ENCODE data around the gene MTG1.
A peak's percentile ranks its signal among the peaks of the same experiment; 100 is the strongest.

Gene MTG1, protein sequence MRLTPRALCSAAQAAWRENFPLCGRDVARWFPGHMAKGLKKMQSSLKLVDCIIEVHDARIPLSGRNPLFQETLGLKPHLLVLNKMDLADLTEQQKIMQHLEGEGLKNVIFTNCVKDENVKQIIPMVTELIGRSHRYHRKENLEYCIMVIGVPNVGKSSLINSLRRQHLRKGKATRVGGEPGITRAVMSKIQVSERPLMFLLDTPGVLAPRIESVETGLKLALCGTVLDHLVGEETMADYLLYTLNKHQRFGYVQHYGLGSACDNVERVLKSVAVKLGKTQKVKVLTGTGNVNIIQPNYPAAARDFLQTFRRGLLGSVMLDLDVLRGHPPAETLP

DNA sequence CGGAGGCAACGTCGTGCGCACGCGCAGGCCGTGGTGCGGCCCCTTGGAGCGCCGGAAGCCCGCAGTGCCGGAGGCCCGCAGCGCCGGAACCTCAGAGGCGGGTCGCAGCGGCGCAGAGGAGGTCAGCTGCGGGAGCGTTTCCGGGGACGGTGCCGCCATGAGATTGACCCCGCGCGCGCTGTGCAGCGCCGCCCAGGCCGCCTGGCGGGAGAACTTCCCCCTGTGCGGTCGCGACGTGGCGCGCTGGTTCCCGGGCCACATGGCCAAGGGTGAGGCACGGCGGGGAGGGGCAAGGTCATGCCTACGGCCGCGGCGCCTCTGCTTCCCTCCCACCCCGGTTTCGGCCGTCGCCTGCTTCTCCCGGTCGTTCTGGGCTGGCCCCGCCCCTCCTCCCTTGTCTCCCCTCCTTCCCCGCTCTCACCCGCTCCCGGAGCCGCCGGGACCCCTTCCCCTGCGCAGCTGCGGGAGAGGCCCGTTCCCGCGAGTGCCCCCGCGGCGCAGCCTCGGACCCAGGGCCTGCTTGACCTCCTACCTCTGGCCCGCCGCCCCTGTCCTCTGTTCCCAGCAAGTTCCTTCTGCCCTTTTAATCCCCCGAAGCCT lies at the start of gene MTG1:
Gene MTG1, plus strand, starts transcription at position 94 of the 600 bp plus-strand sequence. Its CDS starts 64 bp downstream, at position 158.
- DNase-seq = peak; percentile 90

DNA sequence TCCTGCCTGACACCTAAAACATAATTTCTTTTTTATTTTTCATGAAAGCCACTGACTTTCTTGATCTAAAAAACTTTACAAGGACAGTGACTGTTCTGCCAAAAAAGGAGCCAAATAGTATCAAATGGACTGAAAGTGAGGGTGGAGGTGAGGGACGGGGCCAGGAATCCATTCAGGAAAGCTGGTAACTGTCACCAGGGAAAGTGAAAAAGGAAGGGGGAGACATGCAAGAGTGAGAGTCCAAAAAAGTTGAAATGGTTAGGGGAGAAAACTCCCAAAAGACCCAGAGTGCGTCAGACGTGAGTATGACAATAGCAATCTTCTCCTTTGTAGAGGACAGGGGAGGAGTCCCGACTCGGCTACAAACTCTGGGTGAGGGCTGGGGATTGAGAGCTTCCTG lies 49.7 kb upstream of the MTG1 start:
- no peak for DNase-seq

DNA sequence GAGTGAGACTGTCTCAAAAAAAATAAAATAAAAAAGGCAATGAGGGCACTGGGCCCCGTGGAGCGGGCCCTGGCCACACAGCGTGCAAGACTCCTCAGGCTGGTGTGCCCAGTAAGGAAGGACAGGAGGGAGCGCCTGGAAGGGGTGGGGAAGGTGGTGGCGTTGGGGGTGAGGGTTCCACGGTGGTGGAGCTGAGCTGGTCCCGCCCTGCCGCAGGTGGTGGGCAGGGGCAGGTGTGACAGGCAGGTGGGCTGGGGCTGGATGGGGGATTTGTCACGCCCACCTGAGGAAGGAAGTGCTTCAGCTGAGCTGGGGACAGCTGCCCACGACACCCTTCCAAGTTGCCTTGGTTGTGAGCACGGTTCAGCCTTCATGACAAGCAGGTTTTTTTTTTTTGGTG lies 47.5 kb upstream of the MTG1 start:
- DNase-seq = no peak

DNA sequence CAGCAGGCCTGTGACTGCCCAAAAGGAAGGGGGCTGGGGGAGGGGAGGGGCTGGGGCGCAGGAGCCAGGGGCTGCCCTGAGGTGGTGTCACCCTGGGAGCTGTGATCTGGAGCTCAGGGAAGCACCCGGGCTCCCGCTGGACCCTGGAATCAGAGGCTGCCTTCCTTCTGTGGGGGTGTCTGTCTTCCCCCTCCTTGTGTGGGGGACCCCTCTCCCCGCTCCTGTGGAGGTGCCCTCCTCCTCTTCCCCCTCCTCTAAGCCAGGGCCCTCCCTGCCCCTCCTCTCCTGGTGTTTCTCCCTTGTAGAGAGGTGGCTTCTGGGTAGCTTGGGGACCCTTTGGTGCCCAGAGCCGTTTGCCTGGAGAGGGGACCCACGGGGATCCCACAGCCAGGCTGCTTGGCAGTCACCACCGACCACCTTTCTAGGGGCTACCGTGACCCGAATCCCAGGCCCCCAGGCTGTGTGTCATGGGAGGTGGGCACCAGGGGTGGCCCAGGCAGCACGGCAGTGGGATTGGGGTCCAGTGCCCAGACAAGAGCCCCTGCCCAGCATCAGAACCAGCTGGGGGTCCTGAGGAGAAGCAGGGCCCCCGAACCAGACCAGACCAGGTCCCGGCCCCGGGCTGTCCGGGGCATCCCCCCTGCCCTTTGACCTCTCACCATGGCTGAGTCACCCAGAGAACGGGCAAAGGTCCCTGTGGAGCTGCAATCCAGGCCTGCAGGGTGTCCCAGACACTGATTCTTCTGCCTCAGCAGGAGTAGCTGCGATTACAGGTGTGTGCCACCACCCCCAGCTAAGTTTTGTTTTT lies 46.0 kb upstream of the MTG1 start:
- no peak for DNase-seq

DNA sequence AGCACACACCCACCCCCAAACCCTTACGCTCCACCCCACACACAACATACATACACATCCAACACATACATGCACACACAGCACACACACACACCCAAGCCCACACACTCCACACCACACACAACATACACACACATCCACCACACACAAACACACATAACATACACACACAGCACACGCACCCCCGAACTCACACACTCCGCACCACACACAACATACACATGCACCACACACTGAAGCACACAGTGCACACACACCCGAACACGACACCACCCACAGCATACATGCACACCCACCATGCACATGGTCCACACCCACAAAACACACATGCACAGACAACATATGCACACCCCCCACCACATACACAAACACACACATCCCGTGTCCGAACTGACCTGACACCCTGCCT lies 44.8 kb upstream of the MTG1 start:
- DNase-seq = no peak

DNA sequence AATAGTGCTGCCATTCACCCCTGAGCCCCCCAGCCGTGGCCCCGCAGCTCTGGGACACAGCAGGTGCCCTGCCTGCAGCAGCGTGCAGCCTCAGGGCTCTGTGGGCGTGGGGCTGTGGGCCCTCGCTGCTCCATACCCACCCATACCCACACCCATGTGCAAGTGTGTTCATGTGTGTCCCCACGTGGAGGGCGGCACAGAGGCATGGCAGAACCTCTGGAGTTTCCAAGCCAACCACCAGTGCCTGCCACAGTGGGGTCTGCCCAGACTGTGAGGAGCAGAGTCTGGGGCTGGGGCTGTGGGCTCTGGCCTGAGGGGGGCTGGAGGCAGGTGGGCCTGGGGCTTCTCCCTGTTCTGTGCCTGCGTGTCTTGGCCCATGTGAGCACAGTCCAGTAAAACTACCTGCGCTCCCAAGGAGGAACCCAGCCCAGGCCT lies 44.4 kb upstream of the MTG1 start:
- no peak for DNase-seq

DNA sequence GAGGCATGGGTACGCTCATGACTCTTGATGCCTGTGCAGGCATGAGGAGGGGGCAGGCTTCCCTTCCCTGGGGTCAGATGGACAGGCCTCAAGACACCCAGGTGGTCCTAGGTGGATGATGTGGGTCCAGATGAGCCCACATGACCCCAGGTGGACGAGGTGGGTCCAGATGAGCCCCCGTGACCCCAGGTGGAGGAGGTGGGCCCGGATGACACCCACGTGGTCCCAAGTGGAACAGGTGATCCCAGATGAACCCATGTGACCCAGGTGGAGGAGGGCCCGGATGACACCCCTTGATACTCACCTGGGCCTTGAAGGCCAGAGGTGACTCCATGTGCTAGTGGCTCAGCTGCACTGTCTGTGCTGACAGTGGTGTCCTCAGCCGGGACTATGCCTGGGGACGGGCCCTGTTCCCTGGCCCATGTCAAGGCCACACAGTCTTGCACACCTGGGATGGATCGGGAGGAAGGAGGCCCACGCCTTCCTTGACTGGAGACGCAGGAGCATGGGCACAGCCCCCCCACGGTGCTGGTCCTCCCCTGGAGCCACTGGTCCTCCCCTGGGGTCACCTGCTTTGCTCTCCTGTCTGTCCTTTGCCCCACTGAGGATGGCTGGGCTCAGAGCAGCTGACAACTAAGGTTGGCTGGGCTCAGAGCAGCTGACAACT lies 43.5 kb upstream of the MTG1 start:
- DNase-seq = no peak

DNA sequence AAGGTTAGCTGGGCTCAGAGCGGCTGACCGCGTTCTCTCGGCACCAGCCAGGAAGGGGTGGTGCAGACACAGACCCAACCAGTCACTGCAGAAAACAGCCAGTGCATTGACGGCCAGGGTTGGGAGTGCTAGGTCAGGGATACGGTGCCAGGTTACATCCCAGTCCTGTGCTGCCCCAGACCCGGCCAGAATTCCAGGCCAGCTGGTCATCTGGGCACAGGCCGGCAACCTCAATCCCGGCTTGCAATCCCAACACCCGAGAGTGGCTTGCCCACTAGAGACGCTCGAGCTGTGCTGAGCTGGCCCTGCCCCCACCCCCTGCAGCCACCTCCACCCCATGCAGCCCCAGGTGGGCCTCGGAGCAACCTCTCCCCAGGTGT lies 43.0 kb upstream of the MTG1 start:
- DNase-seq = no peak

DNA sequence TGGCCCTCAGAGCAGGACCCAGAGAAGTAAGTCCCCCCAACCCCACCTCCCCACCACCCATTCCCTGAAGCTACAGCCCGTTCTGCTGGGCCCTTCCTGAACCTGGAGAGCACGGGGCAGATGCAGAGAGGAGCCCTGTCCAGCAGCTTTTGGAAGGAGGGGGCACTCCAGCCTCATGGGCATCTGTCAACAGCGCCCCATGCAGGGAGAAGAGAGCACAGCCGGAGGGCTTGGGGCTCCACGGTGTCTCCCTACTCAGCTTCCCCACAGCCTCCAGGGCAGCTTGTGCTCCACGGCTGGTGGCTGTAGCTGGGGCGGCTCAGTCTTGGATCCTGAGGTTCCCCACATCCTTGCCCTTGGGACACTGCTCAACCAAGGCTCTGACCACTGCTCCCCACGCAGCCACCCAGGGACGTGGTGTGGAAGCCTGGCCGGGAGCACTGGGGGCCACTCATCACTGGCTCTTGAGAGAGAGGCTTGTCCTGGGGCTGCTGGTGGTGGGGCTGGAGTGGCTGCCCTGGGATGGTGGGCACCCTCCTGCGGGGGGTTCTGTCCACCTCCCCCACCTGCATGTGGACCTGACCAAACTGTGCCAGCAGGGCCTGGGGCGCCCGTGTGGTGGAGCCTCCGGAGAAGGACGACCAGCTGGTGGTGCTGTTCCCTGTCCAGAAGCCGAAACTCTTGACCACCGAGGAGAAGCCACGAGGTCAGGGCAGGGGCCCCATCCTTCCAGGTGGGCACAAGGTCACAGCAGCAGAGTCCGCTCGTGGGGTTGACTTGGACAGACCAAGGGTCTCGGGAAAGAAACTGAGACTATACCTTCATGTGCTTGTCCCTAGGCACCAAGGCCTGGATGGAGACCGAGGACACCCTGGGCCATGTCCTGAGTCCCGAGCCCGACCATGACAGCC lies 42.3 kb upstream of the MTG1 start:
- no peak for DNase-seq

DNA sequence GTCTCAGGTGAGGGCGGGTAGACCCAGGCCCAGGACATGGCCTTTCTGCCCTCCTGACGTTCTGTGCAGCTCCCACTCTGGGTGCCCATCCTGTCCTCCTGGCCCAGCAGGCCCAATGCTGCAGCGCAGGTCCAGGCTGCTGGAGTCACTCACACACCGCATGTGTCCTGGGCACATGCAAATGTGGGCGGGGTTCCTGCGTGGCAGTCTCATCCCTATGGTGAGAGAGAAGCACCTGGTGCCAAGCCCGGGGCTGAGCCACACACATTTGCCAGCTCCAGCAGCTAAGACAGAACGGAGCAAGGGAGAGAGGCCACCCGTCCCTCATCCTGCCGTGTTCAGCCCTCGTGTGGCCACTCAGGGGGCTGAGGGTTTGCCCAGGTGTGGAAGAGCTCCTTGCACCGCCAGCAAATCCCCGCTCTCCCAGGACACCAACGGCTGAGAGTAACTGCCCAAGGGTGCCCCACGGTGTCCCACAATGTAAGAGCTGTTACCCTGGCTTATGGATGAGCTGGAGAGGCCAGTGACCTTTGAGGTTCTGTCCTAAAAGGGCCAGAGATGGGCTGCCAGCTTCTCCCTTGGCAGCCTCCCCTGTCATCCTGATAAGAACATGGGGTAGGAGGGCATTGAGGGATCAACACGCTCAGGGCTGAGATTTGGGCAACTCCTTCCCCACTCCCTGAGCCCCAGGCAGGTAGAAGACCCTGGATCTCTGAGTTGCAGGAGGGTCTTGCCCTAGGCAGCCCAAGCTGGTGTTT lies 40.6 kb upstream of the MTG1 start:
- DNase-seq = no peak

DNA sequence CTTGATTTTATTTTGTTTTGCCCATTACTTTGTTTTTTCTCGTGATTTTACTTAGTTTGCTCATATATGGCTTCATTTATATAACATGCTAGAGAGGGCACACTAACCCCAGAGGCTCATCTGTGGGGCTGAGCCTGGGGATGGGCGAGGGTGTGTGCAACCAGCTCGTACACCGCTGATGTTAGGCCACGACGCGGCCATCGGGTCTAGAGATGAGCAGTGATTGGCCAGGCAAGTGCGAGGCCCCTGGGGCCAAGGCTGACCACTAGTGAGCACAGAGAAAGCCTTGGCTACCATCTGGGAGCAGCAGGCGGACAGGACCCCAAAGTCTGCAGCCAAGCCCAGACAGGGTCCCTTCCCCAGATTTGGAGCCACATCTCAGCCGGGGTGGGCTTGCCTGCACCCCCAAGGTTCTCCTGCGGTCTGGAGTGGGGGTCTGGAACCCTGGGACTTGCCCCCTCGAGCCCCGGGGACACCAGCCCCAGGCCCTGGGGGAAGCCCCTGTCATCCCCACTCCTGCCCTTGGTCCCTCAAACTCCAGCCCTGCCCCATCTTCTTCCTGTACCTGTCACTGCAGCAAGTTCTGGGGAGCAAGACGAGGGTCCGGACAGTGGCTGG lies 39.9 kb upstream of the MTG1 start:
- DNase-seq = no peak

DNA sequence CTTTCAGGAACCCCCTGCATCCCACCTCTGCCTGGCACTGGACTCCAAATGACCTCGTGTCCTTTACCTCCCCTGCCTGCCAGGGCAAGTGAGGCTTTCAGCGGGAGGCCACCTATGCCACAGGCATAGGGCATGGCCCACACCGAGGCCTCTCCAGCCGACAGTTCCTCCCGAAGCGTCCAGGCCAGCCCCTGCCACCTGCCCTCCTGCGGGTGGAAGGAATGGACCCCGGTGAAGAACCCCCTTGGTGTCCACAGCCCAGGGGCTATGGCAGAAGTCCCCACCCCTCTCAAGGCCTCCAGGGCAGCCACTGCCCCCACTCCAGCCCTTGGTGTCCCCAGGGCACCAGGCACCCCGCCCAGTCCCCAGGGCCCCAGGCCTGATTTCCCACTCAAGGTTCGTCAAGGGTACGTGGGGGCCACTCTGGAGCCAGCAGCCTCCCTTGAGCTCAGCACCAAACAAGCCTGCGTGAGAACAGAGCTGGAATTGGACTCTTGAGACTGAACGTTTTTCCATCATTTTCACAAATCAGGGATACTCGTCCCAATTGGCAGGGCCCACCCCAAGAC lies 39.2 kb upstream of the MTG1 start:
- no peak for DNase-seq

DNA sequence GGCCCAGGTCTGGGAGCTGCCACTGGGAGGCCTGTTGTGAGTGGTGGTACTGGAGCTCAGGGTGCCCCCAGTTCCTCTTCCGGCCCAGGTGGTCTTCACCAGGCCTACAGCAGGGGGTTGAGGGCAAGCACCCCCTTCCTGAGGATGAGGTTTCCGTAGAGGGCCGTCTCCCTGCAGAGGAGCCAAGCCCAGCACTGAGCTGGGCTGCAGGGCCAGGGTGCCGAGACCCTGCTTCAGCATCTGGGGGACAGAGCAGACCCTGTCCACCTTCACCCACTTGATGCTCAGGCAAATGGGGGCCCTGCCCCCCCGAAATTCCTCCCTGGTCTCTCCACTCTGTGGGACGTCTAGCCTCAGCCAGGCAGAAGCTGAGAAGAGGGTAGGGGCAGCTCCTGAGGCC lies 38.7 kb upstream of the MTG1 start:
- DNase-seq = no peak

DNA sequence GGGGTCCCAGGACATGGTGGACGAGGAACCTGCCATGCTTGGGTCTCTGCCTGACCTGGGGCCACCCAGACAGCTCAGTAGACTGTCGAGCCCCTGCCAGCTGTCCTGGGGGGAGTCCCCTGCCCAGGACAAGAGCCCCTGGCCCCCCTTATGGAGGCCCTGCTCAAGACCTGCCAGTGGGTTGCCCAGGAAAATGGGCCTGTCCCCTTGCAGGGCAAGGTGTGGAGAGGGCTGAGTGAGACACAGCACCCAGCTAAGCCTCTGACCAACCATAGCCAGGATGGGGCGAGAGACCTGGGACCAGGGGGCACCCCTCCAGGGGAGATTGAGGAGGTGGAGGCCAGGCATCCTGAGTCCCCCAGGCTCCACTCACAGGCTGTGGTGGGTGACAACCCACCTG lies 38.0 kb upstream of the MTG1 start:
- no peak for DNase-seq

DNA sequence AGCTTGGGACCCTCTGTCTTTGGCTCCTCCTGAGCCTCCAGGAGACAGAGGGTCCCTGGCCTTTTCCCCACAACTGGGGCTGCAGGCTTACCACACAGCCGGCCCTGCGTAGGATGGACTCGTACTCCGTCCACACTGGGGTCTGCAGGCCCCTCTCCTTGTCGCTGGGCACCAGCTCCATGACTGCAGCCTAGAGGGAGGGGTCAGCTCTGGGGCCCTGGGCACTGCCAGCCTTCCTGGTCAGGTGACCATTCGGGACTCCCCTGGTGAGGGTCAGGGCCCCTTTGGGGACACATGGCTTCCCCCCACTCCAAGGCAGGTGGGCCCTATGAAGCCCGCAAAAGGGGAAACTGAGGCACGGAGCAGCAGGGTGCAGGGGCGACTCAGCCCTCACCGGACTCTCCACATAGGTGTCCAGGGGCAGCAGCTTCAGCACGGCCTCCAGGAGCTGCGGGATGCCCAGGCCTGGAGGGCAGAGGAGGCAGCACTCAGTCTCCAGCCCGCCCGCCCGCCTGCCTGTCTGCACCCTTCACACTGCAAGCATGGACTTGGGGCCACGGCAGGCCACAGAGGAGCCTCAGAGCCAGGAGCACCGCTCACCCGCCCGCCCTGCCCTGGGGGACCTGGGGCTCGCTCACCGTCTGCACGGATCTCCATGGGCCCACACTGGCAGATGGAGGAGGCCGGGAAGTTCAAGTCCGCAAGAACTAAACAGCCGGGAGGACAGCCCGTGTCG lies 37.2 kb upstream of the MTG1 start:
- DNase-seq = no peak

DNA sequence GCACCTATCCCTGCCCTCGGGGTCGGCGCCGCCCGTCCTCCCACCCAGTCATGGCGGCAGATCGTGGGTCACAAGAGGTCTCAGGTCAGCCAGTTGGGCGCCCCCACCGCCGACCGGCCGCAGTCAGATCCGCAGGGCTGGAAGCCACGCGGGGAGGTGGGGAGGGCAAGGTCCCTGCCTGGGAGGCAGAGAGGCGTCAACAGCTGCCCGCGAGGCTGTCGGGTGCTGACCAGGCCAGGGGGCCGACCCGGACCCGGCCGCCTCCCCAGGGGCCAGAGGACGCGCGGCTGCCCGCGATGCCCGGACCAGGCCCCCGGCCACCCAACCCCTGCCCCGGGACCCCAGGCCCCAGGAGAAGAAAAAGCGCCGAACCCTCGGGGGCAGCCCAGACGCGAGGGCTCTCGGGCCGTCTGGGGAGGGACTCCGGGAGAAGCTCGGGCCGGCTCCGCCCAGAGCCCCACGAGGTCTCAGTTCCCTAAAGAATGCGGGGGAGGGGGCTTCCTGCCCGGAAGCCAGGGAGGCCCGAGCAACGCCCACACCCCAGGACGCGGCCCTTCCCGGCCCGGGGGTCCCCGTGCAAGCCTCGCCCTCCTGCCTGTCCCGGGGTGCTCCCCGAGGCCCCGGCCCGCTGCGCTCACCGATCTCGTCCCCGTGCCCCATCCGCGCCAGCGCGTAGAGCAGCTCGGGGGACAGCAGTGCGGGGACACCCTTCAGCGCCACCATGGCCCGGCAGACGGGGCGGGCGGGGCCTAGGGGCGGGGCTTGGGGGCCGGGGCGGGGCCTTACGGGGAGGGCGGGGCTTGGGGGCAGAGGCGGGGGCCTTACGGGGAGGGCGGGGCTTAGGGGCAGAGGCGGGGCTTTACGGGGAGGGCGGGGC lies 36.4 kb upstream of the MTG1 start, which contains the start of gene FUOM:
Gene FUOM, minus strand, starts transcription at position 735 of the 877 bp plus-strand sequence. Its CDS starts 12 bp downstream, at position 723.
- DNase-seq = no peak

DNA sequence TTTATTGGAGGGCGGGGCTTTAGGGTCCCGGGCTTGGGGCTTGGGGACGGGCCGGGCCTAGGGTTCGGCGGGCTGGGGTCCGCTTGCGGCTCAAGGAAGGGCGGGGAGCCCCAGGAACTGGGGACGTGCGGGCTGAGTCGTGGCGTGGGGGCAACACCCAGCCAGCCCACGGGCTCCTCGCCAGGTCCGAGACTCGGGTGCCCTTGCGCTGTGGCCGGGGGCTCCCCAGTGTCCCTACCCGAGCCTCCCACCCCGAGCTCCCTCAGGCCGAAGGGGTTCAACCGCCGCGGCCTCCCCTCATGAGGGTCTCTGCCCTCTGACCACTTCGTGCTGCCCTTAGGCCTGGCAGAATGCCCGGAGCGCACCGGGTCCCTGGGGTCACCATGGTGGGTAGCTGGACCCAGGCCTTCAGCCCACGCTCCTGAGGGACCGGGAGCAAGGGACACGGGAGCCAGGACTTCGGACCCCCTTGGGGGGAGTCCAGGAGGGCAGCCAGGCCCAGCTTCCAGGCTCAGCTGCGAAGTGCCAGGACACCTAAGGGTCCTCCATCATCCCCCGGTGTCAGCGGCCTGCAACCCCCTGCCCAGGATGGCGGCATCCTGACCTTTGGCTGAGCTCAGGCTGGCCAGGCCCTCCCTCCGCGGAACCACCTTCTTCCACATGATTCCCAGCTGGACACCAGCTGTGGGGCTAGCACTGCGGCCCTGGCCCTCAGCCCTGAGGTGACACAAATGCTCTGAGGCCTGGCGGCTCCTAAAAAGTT lies 35.6 kb upstream of the MTG1 start:
- DNase-seq = no peak

DNA sequence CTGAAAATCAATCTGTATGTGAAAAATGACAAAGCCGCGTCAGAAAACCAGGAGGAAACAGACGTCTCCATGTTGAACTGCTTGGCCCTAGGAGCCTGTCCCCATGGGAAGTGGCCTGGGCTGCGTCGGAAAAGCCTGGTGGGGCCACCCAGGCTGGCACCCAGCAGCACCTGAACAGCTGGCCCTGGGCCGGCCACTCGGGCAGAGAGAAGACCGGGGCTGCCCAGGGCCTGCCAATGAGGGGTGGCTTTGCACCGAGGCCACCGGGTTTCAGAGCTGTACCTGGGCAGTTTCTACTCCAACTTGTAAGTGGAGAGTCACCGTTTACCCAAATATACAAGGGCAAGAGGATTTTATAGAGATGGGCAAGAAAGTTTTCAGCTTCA lies 35.0 kb upstream of the MTG1 start:
- DNase-seq = no peak
